ENCODE results near the gene AGAP3.

Gene AGAP3

DNA sequence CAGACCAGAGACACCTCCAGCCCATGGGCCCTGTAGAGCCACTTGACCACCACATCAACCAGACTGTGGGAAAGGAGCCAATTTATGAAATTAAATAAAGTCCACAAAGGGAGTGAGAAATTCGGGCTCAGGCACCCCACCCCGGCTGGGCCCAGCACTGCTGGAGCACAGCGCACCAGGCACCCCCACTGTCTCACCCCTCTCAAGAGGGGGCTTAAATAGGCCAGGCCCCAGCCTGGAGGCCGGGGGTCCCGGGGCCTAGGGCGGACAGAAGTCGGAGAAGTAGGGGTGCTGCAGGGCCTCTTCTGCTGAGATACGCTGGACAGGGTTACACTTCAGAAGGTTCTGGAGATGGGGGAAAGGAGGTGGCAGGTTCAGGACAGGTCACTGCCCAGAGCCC, 32.5 kb upstream of the AGAP3 start:
- TF ChIP-seq CTCF (IDR thresholded peaks at IDR 0.05; ENCODE audit: low read depth, low read length): no peak

DNA sequence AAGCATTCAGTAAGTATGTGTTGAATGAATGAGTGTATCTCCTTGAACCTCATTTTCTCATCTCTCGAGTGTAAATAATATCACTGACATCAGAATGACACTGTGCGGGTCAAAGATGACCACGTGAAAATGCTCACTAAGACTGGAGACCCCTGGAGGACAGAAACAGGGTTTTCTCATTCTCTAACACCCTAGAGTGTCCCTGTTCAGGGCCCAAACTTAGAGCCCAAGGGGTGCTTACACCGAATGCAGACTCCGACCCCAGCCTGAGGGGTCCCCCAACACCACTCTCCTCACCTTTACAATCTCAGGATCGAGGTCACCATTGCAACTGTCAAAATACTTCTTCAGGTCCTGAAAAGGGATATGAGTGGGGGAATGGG, 30.0 kb upstream of the AGAP3 start:
- no peak for TF ChIP-seq CTCF (IDR thresholded peaks at IDR 0.05; ENCODE audit: low read depth, low read length)
- no peak for DNase-seq (ENCODE audit: extremely low read depth, low read depth)

More for the DNA sequence above, 32.5 kb upstream of the AGAP3 start:
- no peak for DNase-seq (ENCODE audit: extremely low read depth, low read depth)

DNA sequence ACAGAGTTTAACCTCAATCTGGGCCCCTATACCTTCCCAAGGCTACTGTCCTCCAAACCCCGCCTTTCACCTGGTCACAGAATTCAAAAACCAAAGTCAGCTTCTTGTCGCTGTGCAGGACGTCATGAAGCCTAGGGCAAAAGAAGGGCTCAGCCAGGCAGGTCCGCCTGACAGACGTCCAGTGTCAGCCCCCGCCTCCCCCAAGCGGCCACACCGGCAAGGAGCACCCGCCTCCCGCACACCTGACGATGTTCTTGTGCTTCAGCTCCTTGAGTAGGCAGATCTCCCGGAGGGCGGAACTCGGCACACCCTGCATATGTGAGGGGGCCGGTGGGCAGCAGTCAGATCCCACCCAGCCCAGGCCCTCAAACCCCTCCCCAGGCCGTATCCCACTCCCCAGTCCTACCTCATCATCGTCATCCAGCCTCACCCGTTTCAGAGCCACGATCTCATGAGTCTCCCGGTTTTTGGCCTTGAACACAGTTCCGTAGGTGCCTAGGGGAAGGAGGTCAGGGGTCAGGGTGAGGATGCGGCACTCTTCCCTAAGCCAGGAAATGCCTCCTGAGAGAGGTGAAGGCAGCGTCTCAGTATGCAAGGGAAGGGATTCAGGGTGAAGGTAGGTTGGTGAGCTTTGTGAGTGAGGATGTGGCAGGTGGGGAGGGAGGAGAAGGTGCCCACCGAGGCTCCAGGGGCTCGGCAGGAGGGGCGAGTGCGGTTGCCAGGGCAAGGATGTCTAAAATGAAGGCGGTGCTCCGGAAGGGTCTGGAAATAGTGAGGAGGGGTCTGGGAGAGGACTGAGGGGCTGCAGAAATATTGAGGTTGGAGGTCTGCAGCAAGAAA, 29.4 kb upstream of the AGAP3 start:
- TF ChIP-seq CTCF (IDR thresholded peaks at IDR 0.05; ENCODE audit: low read depth, low read length): no peak
- no peak for DNase-seq (ENCODE audit: extremely low read depth, low read depth)

DNA sequence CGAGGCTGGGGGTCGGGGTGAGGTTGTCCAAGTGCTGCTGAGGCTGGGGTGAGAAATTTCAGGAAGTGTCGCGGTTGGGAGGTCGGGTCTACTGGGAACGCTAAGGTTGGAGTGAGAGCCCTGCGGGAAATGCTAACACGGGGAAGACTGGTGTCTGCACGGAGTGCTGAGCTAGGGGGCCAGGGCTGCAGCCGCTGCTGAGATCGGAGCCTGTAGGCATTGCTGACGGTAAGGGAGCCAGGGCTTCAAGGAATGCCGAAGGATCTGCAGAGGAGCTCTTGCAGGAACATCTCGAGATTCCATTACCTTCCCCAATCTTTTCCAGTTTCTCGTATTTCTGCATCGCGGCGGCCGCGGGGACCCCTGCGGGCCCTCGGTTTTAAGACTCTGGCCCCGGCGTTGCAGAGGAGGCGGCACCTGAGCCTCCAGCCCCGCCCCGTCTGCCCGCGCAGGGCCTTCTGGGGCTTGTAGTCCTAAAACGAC, 28.7 kb upstream of the AGAP3 start, which contains the start of gene CDK5:
TSS of gene CDK5 (minus strand) at position 392 of the 483 bp plus-strand sequence. CDS start at position 343, 49 bp downstream.
- no peak for DNase-seq (ENCODE audit: extremely low read depth, low read depth)
- TF ChIP-seq CTCF (IDR thresholded peaks at IDR 0.05; ENCODE audit: low read depth, low read length): no peak

DNA sequence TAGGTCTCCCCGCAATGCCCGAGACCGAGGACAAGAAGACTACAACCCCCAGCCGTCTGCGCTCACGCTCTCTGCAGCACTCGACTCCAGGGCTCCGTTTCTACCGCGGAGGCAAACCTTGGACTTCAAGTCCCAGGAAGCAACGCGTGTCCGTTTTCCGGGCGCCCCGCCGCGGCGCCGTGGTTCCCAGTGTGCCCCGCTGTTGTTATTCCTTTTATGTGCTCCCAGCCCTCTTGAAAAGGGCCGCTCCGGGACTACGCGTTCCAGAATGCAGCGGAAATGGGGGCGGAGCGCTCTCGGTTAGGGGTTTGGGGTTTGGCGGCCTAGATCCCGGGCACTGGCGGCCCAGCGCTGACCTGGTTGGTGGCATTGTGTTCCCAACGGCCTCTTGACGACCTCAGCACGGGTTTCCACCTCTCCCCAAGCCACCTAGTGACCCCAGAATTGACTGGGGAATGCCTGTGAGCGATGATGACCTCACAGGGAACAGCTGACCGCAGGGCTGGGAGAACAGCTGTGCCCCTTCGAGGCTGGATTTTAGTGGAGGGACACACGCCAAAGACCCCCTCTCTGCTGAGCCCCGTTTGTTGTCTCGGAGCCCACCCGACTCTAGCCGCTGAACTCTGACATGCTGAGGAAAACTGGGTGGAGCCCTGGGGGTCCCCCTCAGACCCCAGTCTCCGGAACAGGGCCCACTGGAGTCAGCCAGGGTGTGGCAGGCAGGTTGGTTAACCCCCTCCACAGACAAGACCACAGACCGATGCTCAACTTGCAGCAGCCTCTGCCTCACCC, 28.1 kb upstream of the AGAP3 start:
- TF ChIP-seq CTCF (IDR thresholded peaks at IDR 0.05; ENCODE audit: low read depth, low read length): no peak
- DNase-seq (ENCODE audit: extremely low read depth, low read depth): peak; percentile 98

DNA sequence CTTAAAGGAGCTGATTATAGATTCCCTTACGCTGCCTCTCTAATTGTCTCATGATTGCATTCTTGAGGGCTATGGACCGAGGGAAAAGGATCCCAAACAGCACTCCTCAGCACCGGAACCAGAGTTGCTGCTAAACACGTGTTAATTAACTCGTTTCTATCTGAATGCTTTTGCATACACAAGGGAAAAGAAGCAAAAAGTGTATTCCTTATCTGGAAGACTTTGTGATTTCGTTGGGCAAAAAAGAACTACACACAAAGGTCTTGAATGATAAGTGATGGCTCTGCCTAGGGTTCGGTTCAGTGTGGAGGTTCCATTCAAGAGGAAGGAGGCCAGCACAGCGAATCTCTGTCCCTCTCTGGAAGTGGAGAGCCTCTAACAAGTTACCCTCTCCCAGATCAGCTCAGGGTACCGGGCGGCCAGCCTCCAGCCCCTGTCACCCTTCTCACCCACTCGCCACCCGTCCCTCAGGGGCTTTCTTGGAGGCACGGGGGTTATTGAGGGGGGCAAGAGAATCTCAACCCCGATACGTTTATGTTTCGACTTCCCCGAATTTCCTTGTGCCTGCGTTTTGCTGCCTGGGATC, 27.4 kb upstream of the AGAP3 start:
- DNase-seq (ENCODE audit: extremely low read depth, low read depth): no peak
- TF ChIP-seq CTCF (IDR thresholded peaks at IDR 0.05; ENCODE audit: low read depth, low read length): no peak

Data from AG09319 (cell line).